COLO668 (cell line): Measurements from ENCODE around the gene SPDYC.

Experiments used
- DNase-seq: peaks from one replicate; lab custom pipeline; 2025; ENCODE audit not compliant: unreplicated experiment; lab: John Stamatoyannopoulos, UW

Gene SPDYC

GRCh38 chr11:65218446-65218845 is 48.4 kb downstream of the SPDYC start:
- DNase-seq: no peak

DNA sequence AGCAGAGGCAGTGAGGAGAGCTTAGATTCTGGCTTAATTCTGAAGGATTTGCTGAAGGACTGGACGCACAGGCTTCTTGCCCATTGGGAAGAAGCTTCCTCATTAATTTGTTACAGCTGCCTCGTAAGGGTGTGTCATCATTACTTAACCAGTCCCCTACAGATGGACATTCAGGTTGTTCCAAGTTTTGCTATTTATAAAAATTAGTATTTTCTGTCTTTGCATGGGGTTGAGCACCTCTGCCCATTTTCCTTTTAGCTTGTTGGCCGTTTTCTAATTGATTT is 49.8 kb downstream of the SPDYC start:
- DNase-seq: no peak

GRCh38 chr11:65221026-65221425 is 51.0 kb downstream of the SPDYC start:
- no peak for DNase-seq
